Hematopoietic multipotent progenitor cell treated with erythropoietin and hydrocortisone succinate and interleukin-3 and kit ligand, for 17 days (in vitro differentiated cells): Measurements from ENCODE around the gene TESK1.
A peak's percentile ranks its signal among the peaks of the same experiment; 100 is the strongest.
"Not testable (repeated sequence)": the region's sequence is repeated elsewhere in the genome, so short reads cannot be mapped to it uniquely, and the experiment has no call there.

Source experiments
- DNase-seq: peaks from one replicate; pipeline ENCODE4 v3.0.0-alpha.2; 2015; ENCODE audit warnings: low spot score

The TESK1 gene

DNA sequence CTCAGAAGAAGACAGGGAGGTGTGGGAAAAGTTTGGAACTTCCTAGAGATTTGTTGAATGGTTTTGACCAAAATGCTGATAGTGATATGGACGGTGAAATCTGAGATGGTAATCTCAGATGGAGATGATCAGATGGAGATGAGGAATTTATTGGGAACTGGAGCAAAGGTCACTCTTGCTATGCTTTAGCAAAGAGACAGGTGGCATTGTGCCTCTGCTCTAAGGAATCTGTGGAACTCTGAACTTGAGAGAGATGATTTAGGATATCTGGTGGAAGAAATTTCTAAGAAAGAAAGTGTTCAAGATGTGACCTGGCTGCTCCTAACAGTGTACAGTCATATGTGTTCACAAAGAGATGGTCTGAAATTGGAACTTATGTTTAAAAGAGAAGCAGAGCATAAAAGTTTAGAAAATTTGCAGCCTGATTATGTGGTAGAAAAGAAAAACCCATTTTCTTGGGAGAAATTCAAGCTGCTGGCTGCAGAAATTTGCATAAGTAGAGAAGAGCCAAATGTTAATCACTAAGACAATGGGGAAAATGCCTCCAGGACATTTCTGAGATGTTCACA, 25.3 kb upstream of the TESK1 start:
- not testable (repeated sequence) for DNase-seq

DNA sequence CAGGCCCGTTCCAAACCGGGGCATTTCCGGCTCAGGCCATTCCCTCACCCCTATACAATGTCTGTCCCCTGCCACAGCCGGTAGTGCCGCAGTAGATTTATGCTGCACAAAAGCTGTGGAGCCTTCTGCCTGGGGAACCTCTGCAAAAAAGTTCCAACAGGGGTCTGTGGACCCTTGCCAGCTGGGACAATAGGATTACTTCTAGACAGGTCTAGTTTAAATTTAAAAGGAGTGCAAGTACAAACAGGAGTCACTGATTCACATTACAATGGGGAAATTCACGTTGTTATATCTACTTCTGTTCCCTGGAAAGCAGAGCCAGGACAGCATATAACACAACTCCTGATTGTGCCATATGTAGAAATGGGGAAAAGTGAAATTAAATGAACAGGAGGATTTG, 21.5 kb upstream of the TESK1 start:
- DNase-seq, result not testable (repeated sequence)

- not testable (repeated sequence) for DNase-seq
These were observed 20.4 kb upstream of the TESK1 start for GRCh38 chr9:35584681-35585080.

GRCh38 chr9:35588506-35588905, 16.6 kb upstream of the TESK1 start:
- DNase-seq, result not testable (repeated sequence)

DNA sequence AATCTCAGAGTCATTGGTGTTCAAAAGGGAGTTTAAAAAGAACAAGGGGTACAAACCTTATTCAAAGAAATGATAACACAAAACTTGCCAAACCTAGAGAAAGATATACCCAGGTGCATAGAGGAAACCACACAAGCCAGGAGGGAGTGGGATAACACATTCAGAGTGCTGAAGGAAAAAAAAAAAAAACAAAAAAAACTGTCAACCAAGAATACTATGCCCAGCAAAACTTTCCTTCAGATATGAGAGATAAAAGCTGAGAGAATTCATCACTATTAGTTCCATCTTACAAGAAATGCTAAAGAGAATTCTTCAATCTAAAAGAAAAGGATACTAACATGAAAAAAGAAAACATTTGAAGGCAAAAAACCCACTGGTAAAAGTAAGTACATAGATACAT, 11.5 kb upstream of the TESK1 start:
- no peak for DNase-seq

- no peak for DNase-seq
These were observed 10.6 kb upstream of the TESK1 start for GRCh38 chr9:35594471-35594870.

DNA sequence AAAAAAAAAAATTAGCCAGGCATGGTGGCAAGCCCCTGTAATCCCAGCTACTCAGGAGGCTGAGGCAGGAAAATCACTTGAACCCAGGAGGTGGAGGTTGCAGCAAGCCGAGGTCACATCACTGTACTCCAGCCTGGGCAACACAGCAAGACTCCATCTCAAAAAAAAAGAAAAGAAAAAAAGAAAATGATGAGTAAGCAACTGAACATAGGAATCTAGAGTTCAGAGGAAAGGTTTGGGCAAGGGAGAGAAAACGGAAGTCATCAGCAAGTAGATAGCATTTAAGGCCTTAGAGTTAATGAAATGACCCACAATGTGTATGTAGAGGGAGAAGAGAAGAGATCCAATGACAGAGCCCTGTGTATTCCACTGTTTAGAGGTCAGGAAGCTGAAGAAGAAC, 8.2 kb upstream of the TESK1 start:
- DNase-seq, result not testable (repeated sequence)

DNA sequence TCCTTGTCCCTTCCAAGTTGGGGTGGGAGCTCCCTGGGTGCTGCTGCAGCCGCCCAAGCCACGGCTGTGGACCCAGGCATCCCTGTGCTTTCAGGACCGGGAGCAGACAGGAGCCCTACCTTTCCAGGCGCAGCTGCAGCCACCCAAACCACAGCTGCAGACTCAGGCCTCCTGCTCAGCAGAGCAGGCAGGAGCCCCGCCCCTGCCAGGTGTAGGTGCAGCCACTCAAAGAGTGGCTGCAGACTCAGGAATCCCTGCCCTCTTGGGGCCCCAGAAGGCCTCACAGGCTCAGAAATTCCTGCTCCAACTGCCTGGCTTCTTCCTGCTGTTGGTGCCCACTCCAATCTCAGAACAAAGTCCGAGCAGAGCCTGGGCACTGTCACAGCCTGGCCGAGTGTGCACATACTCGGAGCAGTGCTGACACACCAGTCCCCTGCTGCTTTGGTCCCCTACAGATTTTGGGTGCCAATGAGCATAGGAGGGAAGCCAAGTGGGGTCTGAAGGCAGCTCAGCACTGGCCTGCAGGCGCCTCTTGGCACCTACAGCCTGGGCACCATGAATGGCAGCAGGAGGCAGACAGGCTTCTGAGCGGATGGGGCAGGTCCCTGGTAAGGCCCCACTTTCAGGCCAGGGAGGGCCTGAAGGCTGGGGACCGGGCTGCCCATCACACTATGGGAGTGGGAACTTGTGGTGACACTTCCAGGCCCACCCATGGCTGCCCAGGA, 6.0 kb upstream of the TESK1 start:
- no peak for DNase-seq

GRCh38 chr9:35599763-35600604, 5.1 kb upstream of the TESK1 start:
- DNase-seq, result no peak

GRCh38 chr9:35603506-35603985, 1.5 kb upstream of the TESK1 start:
- no peak for DNase-seq

DNA sequence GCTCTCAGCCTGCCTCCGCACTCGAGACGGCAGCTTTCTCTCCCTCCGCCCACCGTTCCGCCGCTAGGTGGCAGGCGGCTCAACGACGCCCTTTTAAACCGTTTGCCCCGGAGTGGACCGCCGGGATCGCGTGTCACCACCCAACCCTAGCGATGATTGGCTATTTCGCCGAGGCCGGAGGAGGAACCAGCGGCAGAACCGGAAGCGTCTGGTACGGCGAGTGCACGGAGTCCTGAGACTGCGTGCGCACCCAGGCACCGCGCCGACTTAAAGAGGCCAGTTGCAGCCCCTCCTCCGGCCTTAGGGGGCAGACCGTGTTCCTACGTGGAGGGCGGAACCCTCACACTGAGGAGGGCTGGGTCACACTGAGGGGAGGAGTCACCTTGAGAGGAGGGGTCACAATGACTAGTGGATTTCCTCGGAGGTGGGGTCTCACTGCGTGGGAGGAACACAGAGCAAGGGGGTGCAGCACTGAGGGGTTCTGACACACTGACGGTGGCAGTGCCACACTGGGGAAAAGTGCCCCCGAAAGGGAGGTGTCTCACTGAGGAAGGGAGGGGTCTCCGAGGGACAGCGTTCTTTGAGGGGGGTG, 980 bp upstream of the TESK1 start:
- DNase-seq, result peak; percentile 99

GRCh38 chr9:35605351-35606137, 482 bp downstream of the TESK1 start:
- peak; percentile 8 for DNase-seq

DNA sequence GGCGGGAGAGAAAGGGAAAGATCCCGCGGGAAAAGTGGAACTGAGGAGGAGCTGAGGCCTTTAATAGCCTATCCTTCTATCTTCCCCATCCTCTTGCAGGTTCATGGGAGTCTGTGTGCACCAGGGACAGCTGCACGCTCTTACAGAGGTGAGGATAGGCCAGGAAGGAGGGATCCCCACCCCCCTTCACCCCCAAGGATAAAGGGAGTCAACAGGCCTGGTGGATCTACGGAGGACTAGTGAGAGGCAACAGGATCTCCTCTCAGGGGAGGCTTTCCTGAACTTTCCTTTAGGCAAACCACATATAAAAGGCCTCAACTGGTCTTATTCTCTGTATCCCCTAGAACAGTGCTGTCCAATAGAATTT, 1.1 kb downstream of the TESK1 start:
- DNase-seq, result no peak

GRCh38 chr9:35606726-35607125, 1.7 kb downstream of the TESK1 start:
- DNase-seq, result no peak

DNA sequence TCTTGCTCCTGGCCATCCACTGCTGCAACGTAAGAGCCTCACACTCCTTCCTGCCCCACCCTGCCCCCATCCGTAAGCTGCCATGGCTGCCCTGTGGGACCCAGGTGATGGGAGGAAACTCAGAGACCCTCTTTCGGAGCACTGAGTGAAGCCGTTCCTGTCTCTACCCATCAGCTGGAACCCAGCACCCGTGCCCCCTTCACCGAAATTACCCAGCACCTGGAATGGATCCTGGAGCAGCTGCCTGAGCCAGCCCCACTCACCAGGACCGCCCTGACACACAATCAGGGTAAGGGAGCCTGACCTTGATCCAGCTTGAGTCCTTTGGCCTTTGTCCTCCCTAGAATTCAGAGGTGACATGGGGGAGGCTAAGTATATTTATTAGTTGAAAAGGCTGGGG, 3.2 kb downstream of the TESK1 start:
- no peak for DNase-seq

DNA sequence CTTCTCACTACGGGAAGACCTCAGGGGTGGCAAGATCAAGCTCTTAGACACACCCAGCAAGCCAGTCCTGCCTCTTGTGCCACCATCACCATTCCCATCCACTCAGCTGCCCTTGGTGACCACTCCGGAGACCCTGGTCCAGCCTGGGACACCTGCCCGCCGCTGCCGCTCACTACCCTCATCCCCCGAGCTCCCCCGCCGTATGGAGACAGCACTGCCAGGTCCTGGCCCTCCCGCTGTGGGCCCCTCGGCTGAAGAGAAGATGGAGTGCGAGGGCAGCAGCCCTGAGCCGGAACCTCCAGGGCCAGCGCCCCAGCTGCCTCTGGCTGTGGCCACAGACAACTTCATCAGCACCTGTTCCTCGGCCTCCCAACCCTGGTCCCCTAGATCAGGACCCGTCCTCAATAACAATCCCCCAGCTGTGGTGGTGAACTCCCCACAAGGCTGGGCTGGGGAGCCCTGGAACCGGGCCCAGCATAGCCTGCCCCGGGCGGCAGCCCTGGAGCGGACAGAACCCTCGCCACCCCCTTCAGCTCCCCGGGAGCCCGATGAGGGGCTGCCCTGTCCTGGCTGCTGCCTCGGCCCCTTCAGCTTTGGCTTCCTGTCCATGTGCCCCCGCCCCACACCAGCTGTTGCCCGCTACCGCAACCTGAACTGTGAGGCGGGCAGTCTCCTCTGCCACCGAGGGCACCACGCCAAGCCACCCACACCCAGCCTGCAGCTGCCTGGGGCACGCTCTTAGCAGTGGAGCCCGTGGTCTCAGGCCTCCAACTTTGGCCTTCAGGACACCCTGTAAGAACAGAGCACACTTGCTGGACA, 4.1 kb downstream of the TESK1 start:
- DNase-seq, result no peak

GRCh38 chr9:35609820-35610163, 4.7 kb downstream of the TESK1 start:
- no peak for DNase-seq

DNA sequence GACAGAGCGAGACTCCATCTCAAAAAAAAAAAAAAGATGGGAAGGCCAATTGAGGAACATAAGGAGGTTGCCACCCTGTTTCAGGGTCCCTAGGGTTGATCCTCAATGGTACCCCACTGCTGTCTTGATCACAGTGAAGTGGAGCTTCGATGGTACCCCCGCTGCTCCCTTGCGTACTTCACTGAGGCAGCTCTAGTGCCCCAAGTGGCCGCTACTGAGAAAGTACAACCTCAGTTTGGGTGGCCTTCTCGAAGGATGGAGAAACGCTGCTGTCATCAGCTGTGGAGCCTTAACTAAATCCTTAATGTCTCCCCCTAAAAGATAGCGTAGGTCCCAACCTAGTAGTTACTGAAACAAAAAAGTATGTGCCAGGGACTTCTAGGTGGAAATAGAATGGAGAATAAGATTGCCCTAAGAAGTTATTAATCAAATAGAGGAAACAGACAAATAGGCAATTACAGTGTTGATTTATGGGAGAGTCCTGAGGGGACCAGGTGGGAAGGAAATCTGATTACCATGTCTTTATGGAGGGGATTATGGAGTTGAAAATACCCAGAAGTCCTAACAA, 6.3 kb downstream of the TESK1 start:
- peak; percentile 37 for DNase-seq

DNA sequence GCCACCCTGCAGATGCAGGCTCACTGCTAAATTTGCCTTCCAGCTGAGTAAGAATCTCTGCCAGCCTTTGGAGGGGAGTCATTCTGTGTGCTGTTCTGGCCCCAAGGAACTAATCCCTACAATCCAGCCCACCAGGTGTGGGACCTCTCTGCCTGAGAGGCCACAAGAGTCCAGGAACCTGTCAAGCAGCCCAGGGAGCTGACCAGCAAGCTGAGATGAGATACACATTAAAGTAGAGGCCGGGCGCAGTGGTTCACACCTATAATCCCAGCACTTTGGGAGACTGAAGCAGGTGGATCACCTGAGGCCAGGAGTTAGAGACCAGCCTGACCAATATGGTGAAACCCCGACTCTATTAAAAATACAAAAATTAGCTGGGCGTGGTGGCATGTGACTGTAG, 7.0 kb downstream of the TESK1 start:
- not testable (repeated sequence) for DNase-seq

GRCh38 chr9:35612843-35613242, 7.8 kb downstream of the TESK1 start:
- DNase-seq, result no peak
